ENCODE results near the gene LRRC63. TPM values are rescaled to one million over a fixed set of nuclear protein-coding genes. Genes with fewer than 3 reads are reported as not detected.
"Not testable (repeated sequence)": the region's sequence is repeated elsewhere in the genome, so short reads cannot be mapped to it uniquely, and the experiment has no call there.

Gene LRRC63
- polyA plus RNA-seq, 1 donor = 0.09 TPM

DNA sequence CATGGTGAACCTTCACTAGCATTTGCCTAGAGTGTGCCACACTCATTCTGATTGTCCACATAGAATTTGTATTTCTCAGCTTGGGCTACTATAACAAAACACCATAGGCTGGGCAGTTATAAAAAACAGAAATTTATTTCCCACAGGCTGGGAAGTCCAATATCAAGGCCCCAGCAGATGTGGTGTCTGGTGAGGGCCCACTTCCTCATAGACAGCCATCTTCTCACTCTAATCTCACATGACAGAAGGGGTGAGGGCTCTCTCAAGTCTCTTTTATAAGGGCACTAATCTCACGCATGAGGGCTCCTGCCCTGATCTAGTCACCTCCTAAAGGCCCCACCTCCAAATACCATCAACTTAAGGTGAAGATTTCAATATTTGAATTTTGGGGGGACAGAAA, 53.6 kb downstream of the LRRC63 start:
- Histone ChIP-seq H3K27me3 (ENCODE audit: control insufficient read depth, insufficient read depth, low read length) (no peaks in the 10 kb centered on the region), H3K4me1 (ENCODE audit: control insufficient read depth, insufficient read depth, low read length) (no peaks in the 10 kb centered on the region), H3K9me3 (ENCODE audit: control insufficient read depth, low read depth, low read length) (no peaks in the 10 kb centered on the region), H3K36me3 (ENCODE audit: control insufficient read depth, insufficient read depth, low read length) (no peaks in the 10 kb centered on the region), H3K27ac (ENCODE audit: low read length) (no peak overlapping the region), H3K4me3 (ENCODE audit: low read length) (no peak overlapping the region)
- DNase-seq = no peak
- no CpG with 5 or more reads among the region's 1 CpG for WGBS (ENCODE audit: insufficient coverage, low lambda C conversion rate)

GRCh38 chr13:46267166-46267565, 55.4 kb downstream of the LRRC63 start:
- H3K9me3 ChIP-seq (ENCODE audit: control insufficient read depth, low read depth, low read length) = no peaks in the 10 kb centered on the region
- DNase-seq = no peak
- no peaks in the 10 kb centered on the region for H3K4me1 ChIP-seq (ENCODE audit: control insufficient read depth, insufficient read depth, low read length)
- whole genome bisulfite sequencing (ENCODE audit: insufficient coverage, low lambda C conversion rate) = 90% methylated on average over 2 of the region's 2 CpGs
- H3K27me3 ChIP-seq (ENCODE audit: control insufficient read depth, insufficient read depth, low read length) = no peaks in the 10 kb centered on the region
- H3K36me3 ChIP-seq (ENCODE audit: control insufficient read depth, insufficient read depth, low read length) = no peaks in the 10 kb centered on the region
- H3K27ac ChIP-seq (ENCODE audit: low read length) = no peak overlapping the region
- H3K4me3 ChIP-seq (ENCODE audit: low read length) = no peak overlapping the region

GRCh38 chr13:46270416-46270815, 58.7 kb downstream of the LRRC63 start:
- DNase-seq = no peak
- H3K27ac ChIP-seq (ENCODE audit: low read length) = no peak overlapping the region
- H3K4me3 ChIP-seq (ENCODE audit: low read length) = no peak overlapping the region
- no peaks in the 10 kb centered on the region for H3K4me1 ChIP-seq (ENCODE audit: control insufficient read depth, insufficient read depth, low read length)
- H3K36me3 ChIP-seq (ENCODE audit: control insufficient read depth, insufficient read depth, low read length) = no peaks in the 10 kb centered on the region
- H3K27me3 ChIP-seq (ENCODE audit: control insufficient read depth, insufficient read depth, low read length) = no peaks in the 10 kb centered on the region
- no peaks in the 10 kb centered on the region for H3K9me3 ChIP-seq (ENCODE audit: control insufficient read depth, low read depth, low read length)
- WGBS (ENCODE audit: insufficient coverage, low lambda C conversion rate) = 67% methylated on average over 2 of the region's 6 CpGs

DNA sequence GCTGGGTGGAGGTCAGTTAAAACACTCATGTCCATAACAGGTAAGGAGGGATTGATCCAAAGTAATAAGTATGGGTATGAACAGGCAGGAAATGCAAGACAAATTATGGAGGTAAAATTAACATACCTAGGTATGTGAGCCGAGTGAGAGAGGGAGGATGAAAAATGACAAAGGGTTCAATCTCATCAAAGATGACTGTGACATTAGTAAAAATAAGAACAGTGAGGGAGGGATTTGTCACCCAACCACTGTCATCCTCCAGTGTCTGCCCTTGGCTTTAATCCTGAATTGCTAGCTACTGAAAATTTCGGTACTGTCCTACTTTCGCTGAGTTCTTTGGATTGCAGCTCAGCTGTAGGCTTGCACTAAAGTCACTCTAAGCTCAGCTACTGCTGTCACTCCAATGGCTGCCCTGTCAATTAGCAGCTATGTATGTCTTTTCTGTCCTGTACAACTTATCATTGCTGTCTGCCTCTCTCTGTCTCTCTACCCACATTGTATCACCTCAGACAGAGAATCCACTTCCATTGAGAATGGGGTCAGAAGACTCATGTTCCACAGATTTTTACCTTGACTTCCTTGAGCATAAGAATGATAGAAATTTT, 62.5 kb downstream of the LRRC63 start:
- no peak for DNase-seq
- no peaks in the 10 kb centered on the region for H3K9me3 ChIP-seq (ENCODE audit: control insufficient read depth, low read depth, low read length)
- no peaks in the 10 kb centered on the region for H3K27me3 ChIP-seq (ENCODE audit: control insufficient read depth, insufficient read depth, low read length)
- H3K4me3 ChIP-seq (ENCODE audit: low read length) = no peak overlapping the region
- H3K36me3 ChIP-seq (ENCODE audit: control insufficient read depth, insufficient read depth, low read length) = no peaks in the 10 kb centered on the region
- no peaks in the 10 kb centered on the region for H3K4me1 ChIP-seq (ENCODE audit: control insufficient read depth, insufficient read depth, low read length)
- WGBS (ENCODE audit: insufficient coverage, low lambda C conversion rate) = no CpG with 5 or more reads among the region's 3 CpGs
- H3K27ac ChIP-seq (ENCODE audit: low read length) = no peak overlapping the region

- Histone ChIP-seq H3K27ac (ENCODE audit: low read length) (no peak overlapping the region), H3K27me3 (ENCODE audit: control insufficient read depth, insufficient read depth, low read length) (no peaks in the 10 kb centered on the region), H3K36me3 (ENCODE audit: control insufficient read depth, insufficient read depth, low read length) (no peaks in the 10 kb centered on the region), H3K4me3 (ENCODE audit: low read length) (no peak overlapping the region), H3K9me3 (ENCODE audit: control insufficient read depth, low read depth, low read length) (no peaks in the 10 kb centered on the region), H3K4me1 (ENCODE audit: control insufficient read depth, insufficient read depth, low read length) (no peaks in the 10 kb centered on the region)
- DNase-seq = peak; percentile 43 to 47
- WGBS (ENCODE audit: insufficient coverage, low lambda C conversion rate) = no CpG with 5 or more reads among the region's 4 CpGs
Observed at GRCh38 chr13:46278474-46278873, 66.7 kb downstream of the LRRC63 start.

DNA sequence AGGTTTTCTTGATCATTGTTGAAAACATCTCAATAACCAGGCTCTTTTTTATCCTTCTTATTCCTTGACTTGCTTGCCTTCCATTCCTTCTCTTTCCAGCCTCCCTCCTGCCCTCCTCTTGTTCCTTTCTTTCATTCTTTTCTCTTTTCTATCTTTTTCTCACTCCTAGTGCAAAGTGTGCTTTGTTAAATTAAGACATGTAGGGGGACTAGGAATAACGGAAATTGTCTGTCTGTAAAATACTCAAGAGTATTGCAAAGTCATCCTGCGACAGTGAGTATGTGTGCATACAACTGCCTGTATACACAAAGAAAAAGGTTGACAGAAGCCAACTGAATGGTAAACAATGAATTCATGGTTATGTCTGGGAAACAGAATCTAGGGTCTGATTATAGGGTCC, 70.1 kb downstream of the LRRC63 start:
- Histone ChIP-seq H3K4me3 (ENCODE audit: low read length) (no peak overlapping the region), H3K36me3 (ENCODE audit: control insufficient read depth, insufficient read depth, low read length) (no peaks in the 10 kb centered on the region), H3K4me1 (ENCODE audit: control insufficient read depth, insufficient read depth, low read length) (no peaks in the 10 kb centered on the region), H3K9me3 (ENCODE audit: control insufficient read depth, low read depth, low read length) (no peaks in the 10 kb centered on the region), H3K27me3 (ENCODE audit: control insufficient read depth, insufficient read depth, low read length) (no peaks in the 10 kb centered on the region), H3K27ac (ENCODE audit: low read length) (no peak overlapping the region)
- no peak for DNase-seq
- 83% methylated on average over 2 of the region's 2 CpGs for WGBS (ENCODE audit: insufficient coverage, low lambda C conversion rate)

GRCh38 chr13:46283912-46284824, 72.4 kb downstream of the LRRC63 start:
- H3K4me1 ChIP-seq (ENCODE audit: control insufficient read depth, insufficient read depth, low read length); H3K36me3 ChIP-seq (ENCODE audit: control insufficient read depth, insufficient read depth, low read length); DNase-seq; H3K27me3 ChIP-seq (ENCODE audit: control insufficient read depth, insufficient read depth, low read length); H3K4me3 ChIP-seq (ENCODE audit: low read length); H3K9me3 ChIP-seq (ENCODE audit: control insufficient read depth, low read depth, low read length); H3K27ac ChIP-seq (ENCODE audit: low read length): not testable (repeated sequence)
- no CpG with 5 or more reads among the region's 16 CpGs for WGBS (ENCODE audit: insufficient coverage, low lambda C conversion rate)

- Histone ChIP-seq H3K27me3 (ENCODE audit: control insufficient read depth, insufficient read depth, low read length) (peaks cover 2% of the 10 kb centered on the region), H3K9me3 (ENCODE audit: control insufficient read depth, low read depth, low read length) (no peaks in the 10 kb centered on the region), H3K36me3 (ENCODE audit: control insufficient read depth, insufficient read depth, low read length) (no peaks in the 10 kb centered on the region), H3K4me1 (ENCODE audit: control insufficient read depth, insufficient read depth, low read length) (no peaks in the 10 kb centered on the region), H3K4me3 (ENCODE audit: low read length) (no peak overlapping the region), H3K27ac (ENCODE audit: low read length) (no peak overlapping the region)
- WGBS (ENCODE audit: insufficient coverage, low lambda C conversion rate) = no CpG with 5 or more reads among the region's 1 CpG
- DNase-seq = no peak
Observed at GRCh38 chr13:46286972-46287371, 75.2 kb downstream of the LRRC63 start.

DNA sequence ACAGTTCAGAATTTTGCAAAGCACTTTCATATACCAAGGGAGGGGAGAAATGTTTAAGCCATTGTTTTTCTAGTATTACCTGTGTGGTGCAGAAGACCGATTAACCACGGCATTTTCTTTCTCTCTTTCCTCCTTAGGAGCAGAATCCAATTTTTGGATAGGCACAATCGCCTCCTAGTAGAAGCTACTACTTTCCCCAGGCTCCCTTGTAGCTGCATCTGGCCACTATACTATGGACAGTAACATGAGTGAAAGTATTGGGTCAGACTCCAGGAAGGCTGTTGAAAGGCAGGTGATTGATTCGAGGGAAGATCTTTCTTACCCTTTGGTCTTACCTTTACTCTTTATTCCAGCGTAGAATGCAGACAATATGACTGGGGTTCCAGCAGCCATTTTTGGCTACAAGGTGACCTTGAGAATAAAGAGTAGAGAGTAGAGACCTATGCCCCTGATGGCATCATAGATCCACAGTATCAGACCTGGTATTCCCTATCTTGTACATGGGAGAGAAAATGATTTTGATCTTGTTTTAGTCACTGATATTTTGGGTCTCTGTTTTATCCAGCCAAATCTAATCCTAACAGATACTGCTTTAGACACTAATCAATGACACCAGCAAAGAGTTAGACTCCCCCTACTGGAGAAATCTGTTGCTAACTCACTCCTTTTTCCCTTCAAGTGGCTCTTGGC, 77.0 kb downstream of the LRRC63 start:
- no peaks in the 10 kb centered on the region for H3K9me3 ChIP-seq (ENCODE audit: control insufficient read depth, low read depth, low read length)

GRCh38 chr13:46289260-46289955, 77.7 kb downstream of the LRRC63 start:
- Histone ChIP-seq H3K27me3 (ENCODE audit: control insufficient read depth, insufficient read depth, low read length) (peaks cover 2% of the 10 kb centered on the region), H3K36me3 (ENCODE audit: control insufficient read depth, insufficient read depth, low read length) (no peaks in the 10 kb centered on the region)
- DNase-seq = no peak

More for the DNA sequence above, 77.0 kb downstream of the LRRC63 start:
- no peak for DNase-seq
- H3K27ac ChIP-seq (ENCODE audit: low read length) = no peak overlapping the region
- no peaks in the 10 kb centered on the region for H3K4me1 ChIP-seq (ENCODE audit: control insufficient read depth, insufficient read depth, low read length)
- H3K4me3 ChIP-seq (ENCODE audit: low read length) = no peak overlapping the region
- WGBS (ENCODE audit: insufficient coverage, low lambda C conversion rate) = 100% methylated on average over 2 of the region's 5 CpGs
- peaks cover 2% of the 10 kb centered on the region for H3K27me3 ChIP-seq (ENCODE audit: control insufficient read depth, insufficient read depth, low read length)
- H3K36me3 ChIP-seq (ENCODE audit: control insufficient read depth, insufficient read depth, low read length) = no peaks in the 10 kb centered on the region

More at GRCh38 chr13:46289260-46289955, 77.7 kb downstream of the LRRC63 start:
- H3K9me3 ChIP-seq (ENCODE audit: control insufficient read depth, low read depth, low read length) = no peaks in the 10 kb centered on the region
- no peaks in the 10 kb centered on the region for H3K4me1 ChIP-seq (ENCODE audit: control insufficient read depth, insufficient read depth, low read length)
- WGBS (ENCODE audit: insufficient coverage, low lambda C conversion rate) = no CpG with 5 or more reads among the region's 4 CpGs
- H3K4me3 ChIP-seq (ENCODE audit: low read length) = no peak overlapping the region
- H3K27ac ChIP-seq (ENCODE audit: low read length) = no peak overlapping the region
